Mesendoderm (in vitro differentiated cells): ENCODE measurements around the gene CD82.

Experiments
- DNase-seq: peaks from one replicate; pipeline ENCODE4 v3.0.0; 2013
- H2AK5ac ChIP-seq: 2 replicates; pipeline ENCODE4 v1.6.1; 2013; ENCODE audit warnings: low read length, inconsistent platforms
- H2BK120ac ChIP-seq: 2 replicates; pipeline ENCODE4 v1.6.1; 2013; ENCODE audit warnings: low read depth, mild to moderate bottlenecking, low read length, moderate library complexity, mixed read lengths
- H2BK15ac ChIP-seq: replicated peaks from 2 replicates; pipeline ENCODE4 v1.6.1; 2013; ENCODE audit warnings: low read depth, mild to moderate bottlenecking, moderate library complexity
- H2BK5ac ChIP-seq: 2 replicates; pipeline ENCODE4 v1.6.1; 2013; ENCODE audit warnings: low read length, inconsistent platforms
- H3K18ac ChIP-seq: 2 replicates; pipeline ENCODE4 v1.6.1; 2013; ENCODE audit warnings: mild to moderate bottlenecking, low read length, mixed read lengths
- H3K23ac ChIP-seq: one replicate; pipeline ENCODE4 v1.6.1; 2013; ENCODE audit warnings: low read length
- H3K27ac ChIP-seq: 2 replicates; pipeline ENCODE4 v1.5.1; 2013; ENCODE audit warnings: low read depth, mild to moderate bottlenecking, inconsistent platforms, low read length, moderate library complexity
- H3K27me3 ChIP-seq: 2 replicates; pipeline ENCODE4 v1.6.1; 2013; ENCODE audit warnings: low read length, control low read depth, mild to moderate bottlenecking, inconsistent platforms; ENCODE audit not compliant: insufficient read depth, poor library complexity
- H3K36me3 ChIP-seq: 2 replicates; pipeline ENCODE4 v1.6.1; 2013; ENCODE audit warnings: low read length, inconsistent platforms; ENCODE audit not compliant: control insufficient read depth, insufficient read depth
- H3K4ac ChIP-seq: one replicate; pipeline ENCODE4 v1.6.1; 2013; ENCODE audit warnings: low read depth, mild to moderate bottlenecking, low read length, moderate library complexity
- H3K4me1 ChIP-seq: 2 replicates; pipeline ENCODE4 v1.6.1; 2013; ENCODE audit warnings: low read depth, low read length, inconsistent platforms; ENCODE audit not compliant: control insufficient read depth
- H3K4me2 ChIP-seq: 2 replicates; pipeline ENCODE4 v1.6.1; 2013; ENCODE audit warnings: low read length
- H3K4me3 ChIP-seq: 2 replicates; pipeline ENCODE4 v1.5.1; 2013; ENCODE audit warnings: mild to moderate bottlenecking, low read length
- H3K56ac ChIP-seq: one replicate; pipeline ENCODE4 v1.6.1; 2013; ENCODE audit warnings: low read length
- H3K79me1 ChIP-seq: 2 replicates; pipeline ENCODE4 v1.6.1; 2013; ENCODE audit warnings: low read length, inconsistent platforms
- H3K79me2 ChIP-seq: 2 replicates; pipeline ENCODE4 v1.6.1; 2013; ENCODE audit warnings: mild to moderate bottlenecking, low read length; ENCODE audit not compliant: control insufficient read depth, insufficient read depth
- H3K9ac ChIP-seq: 2 replicates; pipeline ENCODE4 v1.6.1; 2013; ENCODE audit warnings: low read length, inconsistent platforms
- H4K5ac ChIP-seq: one replicate; pipeline ENCODE4 v1.6.1; 2013; ENCODE audit warnings: low read length
- H4K8ac ChIP-seq: one replicate; pipeline ENCODE4 v1.6.1; 2013; ENCODE audit warnings: low read depth, mild to moderate bottlenecking, control low read depth, low read length, moderate library complexity
- WGBS: extraction: QIAGEN DNeasy Blood & Tissue Kit; methylation state at CpG from one replicate; pipeline ENCODE4 v1.1.7; 2013; ENCODE audit warnings: low lambda C conversion rate, missing lambda C conversion rate; ENCODE audit not compliant: insufficient coverage; ENCODE audit errors: extremely low coverage; 5-methylcytosine and 5-hydroxymethylcytosine counted together

Gene CD82

DNA sequence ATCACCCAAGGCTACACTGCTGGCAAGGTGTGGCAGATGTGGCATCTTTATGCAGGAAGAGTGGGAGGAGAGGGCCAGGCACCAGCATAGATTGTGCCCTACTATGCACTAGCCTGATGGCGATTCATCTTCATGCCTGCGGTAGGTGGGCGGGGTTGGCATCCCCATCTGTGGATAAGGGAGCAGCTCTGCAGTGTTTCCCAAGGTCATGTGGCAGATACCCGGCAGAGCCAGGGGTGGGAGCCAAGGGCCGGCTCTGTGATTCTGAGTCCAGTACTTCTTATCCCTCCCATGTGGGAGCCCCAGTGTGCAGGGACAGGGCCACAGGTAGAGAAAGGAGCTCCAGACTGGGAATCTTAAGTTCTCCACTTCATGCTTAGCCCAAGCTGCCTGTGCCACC is 20.0 kb downstream of the CD82 start:
- Histone ChIP-seq H3K9ac (no peak overlapping the region), H3K4me3 (no peak overlapping the region), H3K79me2 (no peaks in the 10 kb centered on the region), H2BK15ac (no peak overlapping the region), H3K18ac (no peak overlapping the region), H3K36me3 (no peaks in the 10 kb centered on the region), H3K23ac (no peak overlapping the region), H3K4me2 (no peak overlapping the region), H3K27ac (no peak overlapping the region), H4K5ac (no peak overlapping the region), H3K27me3 (no peaks in the 10 kb centered on the region), H2BK5ac (no peak overlapping the region), H4K8ac (no peak overlapping the region), H2AK5ac (no peak overlapping the region), H3K4ac (no peak overlapping the region), H2BK120ac (no peak overlapping the region), H3K79me1 (no peaks in the 10 kb centered on the region), H3K4me1 (no peaks in the 10 kb centered on the region), H3K56ac (no peak overlapping the region)
- no peak for DNase-seq
- WGBS: no CpG with 5 or more reads among the region's 5 CpGs

DNA sequence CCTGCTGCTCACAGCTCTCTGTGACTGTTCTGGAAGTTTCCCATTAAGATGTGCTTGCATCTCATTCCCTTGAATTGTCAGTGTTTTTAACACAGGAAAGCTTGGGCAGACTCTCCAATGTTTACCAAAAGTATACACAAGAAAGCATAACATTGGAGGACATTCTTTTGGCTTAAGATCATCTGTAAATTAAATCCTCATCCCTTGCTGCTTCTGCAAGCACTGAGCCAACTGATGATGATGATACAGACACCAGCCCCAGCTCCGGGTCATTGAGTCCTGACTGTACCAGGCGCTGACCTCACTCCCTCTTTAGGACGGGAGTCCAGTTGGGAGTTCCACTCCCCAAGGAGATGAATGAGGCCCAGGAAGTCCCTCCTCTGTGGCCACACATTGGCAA is 23.8 kb downstream of the CD82 start:
- no peak overlapping the region for H3K4ac ChIP-seq
- no peak overlapping the region for H3K4me2 ChIP-seq
- DNase-seq: no peak
- no peak overlapping the region for H3K4me3 ChIP-seq
- H3K27ac ChIP-seq: no peak overlapping the region
- H2BK5ac ChIP-seq: no peak overlapping the region
- H4K8ac ChIP-seq: no peak overlapping the region
- H2AK5ac ChIP-seq: no peak overlapping the region
- H4K5ac ChIP-seq: no peak overlapping the region
- H3K27me3 ChIP-seq: no peaks in the 10 kb centered on the region
- no peak overlapping the region for H3K9ac ChIP-seq
- H3K18ac ChIP-seq: no peak overlapping the region
- no CpG with 5 or more reads among the region's 3 CpGs for WGBS
- H2BK120ac ChIP-seq: no peak overlapping the region
- no peaks in the 10 kb centered on the region for H3K79me1 ChIP-seq
- no peak overlapping the region for H3K23ac ChIP-seq
- H3K4me1 ChIP-seq: no peaks in the 10 kb centered on the region
- no peaks in the 10 kb centered on the region for H3K36me3 ChIP-seq
- no peaks in the 10 kb centered on the region for H3K79me2 ChIP-seq
- no peak overlapping the region for H2BK15ac ChIP-seq
- no peak overlapping the region for H3K56ac ChIP-seq

GRCh38 chr11:44590769-44591168 is 25.3 kb downstream of the CD82 start:
- H3K79me2 ChIP-seq: no peaks in the 10 kb centered on the region
- no peak overlapping the region for H3K18ac ChIP-seq
- no peaks in the 10 kb centered on the region for H3K27me3 ChIP-seq
- no peak overlapping the region for H4K8ac ChIP-seq
- H3K56ac ChIP-seq: no peak overlapping the region
- H3K4me1 ChIP-seq: no peaks in the 10 kb centered on the region
- no peak overlapping the region for H2AK5ac ChIP-seq
- H3K79me1 ChIP-seq: no peaks in the 10 kb centered on the region
- no peak overlapping the region for H3K4me2 ChIP-seq
- H2BK120ac ChIP-seq: no peak overlapping the region
- H3K4ac ChIP-seq: no peak overlapping the region
- no peak overlapping the region for H3K23ac ChIP-seq
- no peak overlapping the region for H2BK5ac ChIP-seq
- H3K27ac ChIP-seq: no peak overlapping the region
- H3K9ac ChIP-seq: no peak overlapping the region
- H2BK15ac ChIP-seq: no peak overlapping the region
- H3K36me3 ChIP-seq: no peaks in the 10 kb centered on the region
- no peak overlapping the region for H3K4me3 ChIP-seq
- WGBS: no CpG with 5 or more reads among the region's 6 CpGs
- DNase-seq: no peak
- H4K5ac ChIP-seq: no peak overlapping the region

DNA sequence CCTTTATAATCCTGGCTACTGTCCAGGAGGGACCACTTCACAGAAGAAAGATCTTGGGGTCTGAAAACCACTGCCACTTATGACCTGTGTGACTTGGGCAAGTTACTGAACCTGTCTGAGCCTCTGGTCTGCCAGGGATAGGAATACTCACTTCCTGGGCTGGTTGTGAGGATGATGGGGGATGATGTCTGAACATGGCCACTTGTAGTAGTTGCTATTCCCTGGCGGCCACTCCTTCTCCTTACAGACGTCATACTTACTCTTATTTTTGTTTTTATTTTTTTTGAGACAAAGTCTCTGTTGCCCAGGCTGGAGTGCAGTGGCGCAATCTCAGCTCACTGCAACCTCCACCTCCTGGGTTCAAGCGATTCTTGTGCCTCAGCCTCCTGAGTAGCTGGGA is 26.1 kb downstream of the CD82 start:
- Histone ChIP-seq H2AK5ac (no peak overlapping the region), H2BK15ac (no peak overlapping the region), H3K79me2 (no peaks in the 10 kb centered on the region), H2BK120ac (no peak overlapping the region), H3K79me1 (no peaks in the 10 kb centered on the region), H3K4me3 (no peak overlapping the region), H3K27ac (no peak overlapping the region), H4K5ac (no peak overlapping the region), H3K4ac (no peak overlapping the region), H4K8ac (no peak overlapping the region), H3K56ac (no peak overlapping the region), H3K36me3 (no peaks in the 10 kb centered on the region), H2BK5ac (no peak overlapping the region), H3K27me3 (no peaks in the 10 kb centered on the region), H3K4me1 (no peaks in the 10 kb centered on the region), H3K9ac (no peak overlapping the region), H3K23ac (no peak overlapping the region), H3K18ac (no peak overlapping the region), H3K4me2 (no peak overlapping the region)
- WGBS: no CpG with 5 or more reads among the region's 4 CpGs
- no peak for DNase-seq

- no peak overlapping the region for H3K4me3 ChIP-seq
- H3K27ac ChIP-seq: no peak overlapping the region
Observed at GRCh38 chr11:44592125-44592940, 26.9 kb downstream of the CD82 start.

GRCh38 chr11:44593251-44593650 is 27.8 kb downstream of the CD82 start:
- Histone ChIP-seq H4K5ac (no peak overlapping the region), H3K56ac (no peak overlapping the region), H3K79me1 (no peaks in the 10 kb centered on the region), H3K36me3 (no peaks in the 10 kb centered on the region), H3K27me3 (no peaks in the 10 kb centered on the region), H3K27ac (no peak overlapping the region), H3K18ac (no peak overlapping the region), H2BK5ac (no peak overlapping the region), H3K4ac (no peak overlapping the region), H3K79me2 (no peaks in the 10 kb centered on the region), H2BK15ac (no peak overlapping the region), H2AK5ac (no peak overlapping the region), H4K8ac (no peak overlapping the region), H3K4me2 (no peak overlapping the region), H3K9ac (no peak overlapping the region), H3K4me1 (no peaks in the 10 kb centered on the region), H3K23ac (no peak overlapping the region), H2BK120ac (no peak overlapping the region), H3K4me3 (no peak overlapping the region)
- WGBS: no CpG with 5 or more reads among the region's 8 CpGs
- DNase-seq: no peak

More at GRCh38 chr11:44592125-44592940, 26.9 kb downstream of the CD82 start:
- Histone ChIP-seq H3K79me1 (no peaks in the 10 kb centered on the region), H2AK5ac (no peak overlapping the region), H3K79me2 (no peaks in the 10 kb centered on the region), H4K8ac (no peak overlapping the region), H3K18ac (no peak overlapping the region), H3K4ac (no peak overlapping the region), H4K5ac (no peak overlapping the region), H3K27me3 (no peaks in the 10 kb centered on the region), H3K4me1 (no peaks in the 10 kb centered on the region), H2BK5ac (no peak overlapping the region), H3K9ac (no peak overlapping the region), H3K23ac (no peak overlapping the region), H2BK120ac (no peak overlapping the region), H2BK15ac (no peak overlapping the region), H3K56ac (no peak overlapping the region), H3K36me3 (no peaks in the 10 kb centered on the region), H3K4me2 (no peak overlapping the region)
- no peak for DNase-seq
- no CpG with 5 or more reads among the region's 13 CpGs for WGBS
